Thyroid gland (tissue), 4 donors: ENCODE data around the gene PRR23A. TPM values are rescaled to one million over a fixed set of nuclear protein-coding genes. Genes with fewer than 3 reads are reported as not detected.

Source experiments
- DNase-seq, 2 donors: peaks; one replicate each; pipeline ENCODE4 v3.0.0-alpha.2; 2019
- H3K27ac ChIP-seq, 3 donors: fragments of 200-600 bp; sonication (generic); 1 replicate in 2 of 3; 2 replicates in 1 of 3; pipeline ENCODE4 v1.5.1; 2016 to 2019; ENCODE audit warnings: mild to moderate bottlenecking in 1 of 3, moderate library complexity in 1 of 3
- H3K27me3 ChIP-seq: fragments of 200-600 bp; sonication (generic); one replicate; pipeline ENCODE4 v1.5.1; 2019
- H3K36me3 ChIP-seq, 2 donors: fragments of 200-600 bp; sonication (generic); one replicate each; pipeline ENCODE4 v1.5.1; 2016 to 2019
- H3K4me1 ChIP-seq, 2 donors: fragments of 200-600 bp; sonication (generic); one replicate each; pipeline ENCODE4 v1.5.1; 2017 to 2019
- H3K4me3 ChIP-seq, 3 donors: fragments of 200-600 bp; sonication (generic); replicated peaks in 1 of 3; 1 replicate in 2 of 3; 2 replicates in 1 of 3; pipeline ENCODE4 v1.5.1; 2016; ENCODE audit warnings: mild to moderate bottlenecking in 1 of 3
- H3K9me3 ChIP-seq: fragments of 200-600 bp; sonication (generic); one replicate; pipeline ENCODE4 v1.5.1; 2017
- CTCF ChIP-seq, 6 experiments: fragments of 200-600 bp in 3 of 6; fragments of 450-650 bp in 3 of 6; sonication (generic) in 3 of 6; IDR thresholded peaks; one replicate each; pipeline ENCODE4 v1.5.1; 2016 to 2019; ENCODE audit warnings: antibody characterized with exemption in 6 of 6, mild to moderate bottlenecking in 2 of 6, inconsistent platforms in 1 of 6, moderate library complexity in 1 of 6
- POLR2A ChIP-seq, 2 donors: fragments of 450-650 bp; IDR thresholded peaks; one replicate each; pipeline ENCODE4 v1.6.1; 2017; ENCODE audit warnings: antibody characterized with exemption in 2 of 2, mild to moderate bottlenecking in 2 of 2, moderate library complexity in 1 of 2
- WGBS, 2 donors: methylation state at CpG; one replicate each; pipeline ENCODE4 v1.1.5; 2017; 5-methylcytosine and 5-hydroxymethylcytosine counted together
- intact Hi-C: fragments of 100-400 bp; cut with DNase I; formaldehyde crosslinking; loops from one replicate; pipeline ENCODE4 v1.15.1; 2023
- total RNA-seq, 4 donors: library from RNA; depleted of rRNA; stranded (reverse); fragments of >200 nt; gene quantifications; one replicate each; pipeline ENCODE4 v1.2.3, GENCODE V29; 2016

Gene PRR23A
- total RNA-seq, result not detected

DNA sequence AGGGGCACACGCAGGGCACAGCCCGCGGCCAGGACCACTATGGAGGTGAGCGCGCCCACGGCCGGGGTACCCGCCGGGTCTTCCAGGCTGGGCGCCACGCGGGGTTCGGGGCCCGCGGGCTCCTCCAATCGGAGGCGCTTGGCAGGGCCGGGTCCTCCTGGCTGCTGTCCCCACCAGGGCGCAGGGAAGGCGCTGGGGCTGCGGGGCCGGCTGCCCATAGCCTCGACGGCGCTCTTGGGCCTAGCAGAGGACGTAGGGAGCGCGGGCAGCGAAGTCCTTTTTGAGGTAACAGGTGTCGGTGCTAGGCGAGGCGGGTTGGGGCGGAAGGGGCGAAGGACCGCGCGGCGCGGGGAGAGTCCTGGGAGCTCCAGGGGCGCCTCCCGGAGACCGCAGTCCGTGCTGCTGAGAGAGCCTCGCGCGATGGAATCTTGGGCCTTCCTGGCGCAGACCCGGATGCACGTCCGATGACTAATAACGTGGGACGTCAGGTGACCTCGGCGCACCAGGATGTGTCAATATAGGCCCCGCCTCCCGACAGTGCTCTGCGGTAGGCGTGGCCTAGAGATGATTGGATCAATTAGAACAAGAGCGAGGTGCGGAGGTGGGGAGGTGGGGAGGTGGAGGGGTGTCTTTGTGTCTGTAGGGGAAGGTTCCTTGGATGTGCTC is at the start of gene PRR23A:
PRR23A (minus strand) TSS at position 218 of the 666 bp plus-strand sequence; CDS start at position 218, 0 bp downstream.
- H3K36me3 ChIP-seq, result no peaks in the 10 kb centered on the region
- TF ChIP-seq CTCF (IDR thresholded peaks at IDR 0.05), result no peak
- TF ChIP-seq POLR2A (IDR thresholded peaks at IDR 0.05), result no peak
- H3K9me3 ChIP-seq, result no peaks in the 10 kb centered on the region
- H3K27ac ChIP-seq, result no peak within 1 kb of the TSS
- DNase-seq, result no peak
- 68 to 74% methylated on average over 33 to 54 of the region's 60 CpGs for WGBS, 2 donors
- H3K27me3 ChIP-seq, result no peaks in the 10 kb centered on the region
- no peak within 1 kb of the TSS for H3K4me3 ChIP-seq
- intact Hi-C loops, result no loop called here
- H3K4me1 ChIP-seq, result no peaks in the 10 kb centered on the region

GRCh38 chr3:139052802-139053600 is 46.9 kb upstream of the PRR23A start:
- intact Hi-C loops, result no loop called here
- Histone ChIP-seq H3K36me3 (no peaks in the 10 kb centered on the region), H3K27me3 (no peaks in the 10 kb centered on the region), H3K4me3 (no peak overlapping the region), H3K27ac (no peak overlapping the region), H3K9me3 (no peaks in the 10 kb centered on the region), H3K4me1 (no peaks in the 10 kb centered on the region)
- whole genome bisulfite sequencing, 2 donors, result 73 to 85% methylated on average over 2 of the region's 2 CpGs
- DNase-seq, result no peak
- TF ChIP-seq POLR2A (IDR thresholded peaks at IDR 0.05) (no peak), CTCF (IDR thresholded peaks at IDR 0.05) (no peak)

DNA sequence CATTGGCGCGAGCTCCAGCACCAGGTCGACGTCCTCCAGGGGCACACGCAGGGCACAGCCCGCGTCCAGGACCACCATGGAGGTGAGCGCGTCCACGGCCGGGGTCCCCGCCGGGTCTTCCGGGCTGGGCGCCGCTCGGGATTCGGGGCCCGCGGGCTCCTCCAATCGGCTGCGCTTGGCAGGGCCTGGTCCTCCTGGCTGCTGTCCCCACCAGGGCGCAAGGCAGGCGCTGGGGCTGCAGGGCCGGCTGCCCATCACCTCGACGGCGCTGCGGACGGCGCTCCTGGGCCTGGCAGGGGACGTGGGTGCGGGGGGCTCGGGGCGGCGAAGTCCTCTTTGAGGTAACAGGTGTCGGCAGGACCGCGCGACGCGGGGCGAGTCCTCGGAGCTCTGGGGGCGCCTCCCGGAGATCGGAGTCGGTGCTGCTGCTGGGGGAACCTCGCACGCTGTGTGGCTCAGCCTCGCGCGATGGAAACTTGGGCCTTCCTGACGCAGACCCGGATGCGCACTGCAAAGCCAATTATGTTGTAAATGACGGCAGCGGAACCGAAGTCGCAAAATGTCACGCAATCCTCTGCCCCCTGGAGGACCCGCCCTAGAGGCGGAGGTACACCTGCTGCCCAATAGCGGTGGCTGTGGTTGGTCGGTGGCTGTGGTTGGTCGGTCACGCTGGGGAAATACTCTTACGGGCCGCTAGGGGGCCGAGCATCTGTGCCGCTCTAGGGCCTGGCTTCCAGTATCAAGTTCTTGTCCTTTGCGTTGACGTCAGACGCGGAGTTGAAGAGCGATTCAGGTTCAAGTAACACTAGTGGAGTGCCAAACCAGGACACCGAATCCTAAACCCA is 38.5 kb upstream of the PRR23A start, which contains the start of gene PRR23C:
PRR23C (minus strand) TSS at position 527 of the 845 bp plus-strand sequence; CDS start at position 255, 272 bp downstream.
- TF ChIP-seq CTCF (IDR thresholded peaks at IDR 0.05), result no peak
- intact Hi-C loops, result no loop called here
- H3K4me1 ChIP-seq, result no peaks in the 10 kb centered on the region
- no peaks in the 10 kb centered on the region for H3K9me3 ChIP-seq
- DNase-seq, result no peak
- H3K4me3 ChIP-seq, result no peak within 1 kb of the TSS
- no peaks in the 10 kb centered on the region for H3K36me3 ChIP-seq
- WGBS, 2 donors, result 57 to 69% methylated on average over 37 to 46 of the region's 77 CpGs
- no peaks in the 10 kb centered on the region for H3K27me3 ChIP-seq
- H3K27ac ChIP-seq, result no peak within 1 kb of the TSS

GRCh38 chr3:139043554-139044365 is 37.7 kb upstream of the PRR23A start:
- no peaks in the 10 kb centered on the region for H3K9me3 ChIP-seq
- no peak overlapping the region for H3K4me3 ChIP-seq
- H3K27ac ChIP-seq, result no peak overlapping the region
- no peaks in the 10 kb centered on the region for H3K36me3 ChIP-seq
- 79 to 81% methylated on average over 33 to 42 of the region's 50 CpGs for WGBS, 2 donors
- no peak for DNase-seq
- H3K27me3 ChIP-seq, result no peaks in the 10 kb centered on the region
- H3K4me1 ChIP-seq, result no peaks in the 10 kb centered on the region
- intact Hi-C loops, result no loop called here
- TF ChIP-seq CTCF (IDR thresholded peaks at IDR 0.05) (no peak), POLR2A (IDR thresholded peaks at IDR 0.05) (no peak)
